GM12878 (cell line): ENCODE measurements around the gene CRIM1. TPM values are rescaled to one million over a fixed set of nuclear protein-coding genes. Genes with fewer than 3 reads are reported as not detected.

Experiments used
- ATAC-seq: fragments of 200-7000 bp; cut with Tn5 transposase; 3 replicates; pipeline ENCODE4 v1.9.1; 2020; ENCODE audit warnings: mild to moderate bottlenecking, moderate library complexity
- BruUV-seq: library from RNA; stranded (reverse); fragments of 400-500 nt; replicated peaks from 2 replicates; lab custom pipeline; 2021; lab: Mats Ljungman, UMichigan
- CTCF ChIA-PET: fragments of 300-600 bp; sonication (Branson Sonifier 250); formaldehyde crosslinking; extraction: SDS; loops from one replicate; lab custom pipeline; 2021; ENCODE audit warnings: inconsistent platforms; lab: Yijun Ruan, JAX
- POLR2A ChIA-PET: fragments of 350-600 bp; formaldehyde crosslinking; extraction: SDS; loops from one replicate; lab custom pipeline; 2021; ENCODE audit warnings: inconsistent platforms; lab: Charles Lee
- RAD21 ChIA-PET: fragments of 300-600 bp; sonication (Branson Sonifier 250); formaldehyde crosslinking; loops from one replicate; lab custom pipeline; 2023; ENCODE audit warnings: antibody characterized with exemption; ENCODE audit not compliant: unreplicated experiment; lab: Charles Lee
- SMC1A ChIA-PET: fragments of 300-600 bp; sonication (Branson Sonifier 250); formaldehyde crosslinking; loops from one replicate; lab custom pipeline; 2023; ENCODE audit not compliant: unreplicated experiment, uncharacterized antibody; lab: Charles Lee
- DNase-seq: peaks from one replicate; pipeline ENCODE4 v3.0.0-alpha.2; 2011; ENCODE audit warnings: low read depth, low spot score
- FAIRE-seq: peaks from 3 replicates; lab custom pipeline; 2011; peaks lifted over from hg19 to GRCh38; lab: Jason Lieb, UNC
- H2AFZ ChIP-seq: 2 replicates; pipeline ENCODE4 v1.6.0; 2011; ENCODE audit warnings: low read depth, low read length, control low read depth; ENCODE audit not compliant: control insufficient read depth
- H3K27ac ChIP-seq: 2 replicates; pipeline ENCODE4 v1.5.1; 2011; ENCODE audit warnings: control low read depth; ENCODE audit not compliant: control insufficient read depth, insufficient read depth
- H3K27me3 ChIP-seq, 2 experiments: replicated peaks in 1 of 2; 2 replicates each; pipeline versions ENCODE4 v1.6.0 to v1.6.1; 2011; ENCODE audit warnings: low read length in 1 of 2; ENCODE audit not compliant: control insufficient read depth in 2 of 2, insufficient read depth in 2 of 2
- H3K36me3 ChIP-seq, 2 experiments: 2 replicates each; pipeline ENCODE4 v1.5.1; 2011; ENCODE audit warnings: low read length in 1 of 2; ENCODE audit not compliant: control insufficient read depth in 2 of 2, insufficient read depth in 2 of 2
- H3K4me1 ChIP-seq: 2 replicates; pipeline ENCODE4 v1.6.1; 2011; ENCODE audit warnings: mild to moderate bottlenecking, low read length, moderate library complexity, mixed read lengths; ENCODE audit not compliant: control insufficient read depth, insufficient read depth
- H3K4me2 ChIP-seq: 2 replicates; pipeline ENCODE4 v1.6.0; 2011; ENCODE audit warnings: control low read depth; ENCODE audit not compliant: control insufficient read depth, insufficient read depth
- H3K4me3 ChIP-seq: fragments of 200-600 bp; sonication (generic); 2 replicates; pipeline ENCODE4 v1.5.1; 2016
- H3K79me2 ChIP-seq: 2 replicates; pipeline ENCODE4 v1.6.0; 2011; ENCODE audit warnings: low read length; ENCODE audit not compliant: control insufficient read depth, insufficient read depth
- H3K9ac ChIP-seq: 2 replicates; pipeline ENCODE4 v1.8.0; 2011; ENCODE audit warnings: low read length, control low read depth, mixed read lengths; ENCODE audit not compliant: control insufficient read depth, insufficient read depth
- H3K9me3 ChIP-seq: replicated peaks from 3 replicates; pipeline ENCODE4 v1.5.1; 2011; ENCODE audit warnings: mild to moderate bottlenecking, low read length; ENCODE audit not compliant: control insufficient read depth, insufficient read depth
- H4K20me1 ChIP-seq: 2 replicates; pipeline ENCODE4 v1.6.0; 2011; ENCODE audit not compliant: control insufficient read depth, insufficient read depth
- CBX3 ChIP-seq: fragments of 200-600 bp; sonication (generic); IDR thresholded peaks from 2 replicates; pipeline ENCODE4 v1.6.1; 2016; ENCODE audit warnings: low read depth, borderline replicate concordance
- SIX5 ChIP-seq: IDR thresholded peaks from 2 replicates; pipeline ENCODE4 v1.6.1; 2011; ENCODE audit warnings: mild to moderate bottlenecking, low read depth, low read length, moderate library complexity; ENCODE audit not compliant: severe bottlenecking
- SMAD1 ChIP-seq: fragments of 450-650 bp; IDR thresholded peaks from 2 replicates; pipeline ENCODE4 v1.6.1; 2018; ENCODE audit warnings: mild to moderate bottlenecking, low read depth; ENCODE audit not compliant: partially characterized antibody
- WGBS: methylation state at CpG from one replicate; pipeline ENCODE4 v1.1.6; 2016; ENCODE audit warnings: low lambda C conversion rate; ENCODE audit not compliant: insufficient replicate concordance, insufficient coverage; ENCODE audit errors: missing lambda C conversion rate; 5-methylcytosine and 5-hydroxymethylcytosine counted together
- in situ Hi-C: fragments of 300-500 bp; cut with MboI; formaldehyde crosslinking; loops from 9 replicates; pipeline ENCODE4 v1.14.3; 2018; ENCODE audit warnings: mixed read lengths
- intact Hi-C: fragments of 100-400 bp; cut with micrococcal nuclease; formaldehyde crosslinking; loops from one replicate; pipeline ENCODE4 v1.14.2; 2022; ENCODE audit not compliant: unreplicated experiment
- polyA plus RNA-seq, 11 experiments: library from polyadenylated mRNA; depleted of rRNA in 4 of 11; unstranded in 6 of 11; stranded (reverse) in 5 of 11; fragments of >200 nt; fragmentation: Nextera tagmentation in 4 of 11; fragmentation: Illumina TruSeq in 1 of 11; extraction: Ambion mirVana in 4 of 11; extraction: Trizol in 1 of 11; gene quantifications; 1 replicate in 1 of 11; 2 replicates in 10 of 11; pipeline versions ENCODE4 v1.2.1 to v1.2.3, GENCODE V29; 2011 to 2016; ENCODE audit warnings: inconsistent platforms in 2 of 11, missing spikeins in 2 of 11, low read depth in 1 of 11
- total RNA-seq, 4 experiments: library from RNA; depleted of rRNA in 3 of 4; stranded (reverse); fragments of >200 nt in 3 of 4; fragmentation: Illumina TruSeq in 1 of 4; extraction: Trizol in 1 of 4; gene quantifications; 2 replicates each; pipeline versions ENCODE4 v1.2.1 to v1.2.3, GENCODE V29; 2013 to 2021
- TF ChIP-seq, protein P1 (sequence below): IDR thresholded peaks from 2 replicates; pipeline ENCODE4 v1.6.1; 2012; ENCODE audit warnings: mild to moderate bottlenecking, low read depth, low read length
- TF ChIP-seq, protein P2 (sequence below): fragments of 450-650 bp; IDR thresholded peaks from 2 replicates; pipeline ENCODE4 v1.6.1; 2017; ENCODE audit warnings: mild to moderate bottlenecking, low read depth, inconsistent platforms; ENCODE audit not compliant: poor library complexity, severe bottlenecking
- TF ChIP-seq, protein P3 (sequence below): fragments of 450-650 bp; IDR thresholded peaks from 2 replicates; pipeline ENCODE4 v1.6.1; 2017; ENCODE audit warnings: mild to moderate bottlenecking

The CRIM1 gene
- total and polyA plus RNA-seq, 10 of the 15 experiments (the other 5 are each of a cell fraction or from before 2014, with no cell fraction given), result 0.42 to 7.4 (median 3.1) TPM

DNA sequence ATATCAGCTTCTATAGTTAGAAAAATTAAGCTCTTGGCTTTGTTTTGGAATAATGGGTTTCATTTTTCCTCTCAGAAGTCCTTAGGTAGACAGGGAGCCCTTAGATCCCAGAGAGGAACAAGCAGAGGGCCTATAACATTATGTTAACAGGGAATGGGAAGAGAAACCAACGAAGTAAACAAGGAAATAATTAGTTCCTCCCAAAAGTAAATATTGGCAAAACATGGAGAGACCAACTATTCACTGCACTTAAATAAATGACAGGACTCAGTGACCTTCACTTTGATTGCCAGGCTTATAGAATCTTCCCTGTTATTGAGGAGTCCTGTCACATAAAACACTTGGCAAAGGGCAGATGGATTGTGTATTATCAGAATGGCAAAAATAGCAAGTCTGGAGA, 5.3 kb downstream of the CRIM1 start (continued):
- TF ChIP-seq, protein P1, sequence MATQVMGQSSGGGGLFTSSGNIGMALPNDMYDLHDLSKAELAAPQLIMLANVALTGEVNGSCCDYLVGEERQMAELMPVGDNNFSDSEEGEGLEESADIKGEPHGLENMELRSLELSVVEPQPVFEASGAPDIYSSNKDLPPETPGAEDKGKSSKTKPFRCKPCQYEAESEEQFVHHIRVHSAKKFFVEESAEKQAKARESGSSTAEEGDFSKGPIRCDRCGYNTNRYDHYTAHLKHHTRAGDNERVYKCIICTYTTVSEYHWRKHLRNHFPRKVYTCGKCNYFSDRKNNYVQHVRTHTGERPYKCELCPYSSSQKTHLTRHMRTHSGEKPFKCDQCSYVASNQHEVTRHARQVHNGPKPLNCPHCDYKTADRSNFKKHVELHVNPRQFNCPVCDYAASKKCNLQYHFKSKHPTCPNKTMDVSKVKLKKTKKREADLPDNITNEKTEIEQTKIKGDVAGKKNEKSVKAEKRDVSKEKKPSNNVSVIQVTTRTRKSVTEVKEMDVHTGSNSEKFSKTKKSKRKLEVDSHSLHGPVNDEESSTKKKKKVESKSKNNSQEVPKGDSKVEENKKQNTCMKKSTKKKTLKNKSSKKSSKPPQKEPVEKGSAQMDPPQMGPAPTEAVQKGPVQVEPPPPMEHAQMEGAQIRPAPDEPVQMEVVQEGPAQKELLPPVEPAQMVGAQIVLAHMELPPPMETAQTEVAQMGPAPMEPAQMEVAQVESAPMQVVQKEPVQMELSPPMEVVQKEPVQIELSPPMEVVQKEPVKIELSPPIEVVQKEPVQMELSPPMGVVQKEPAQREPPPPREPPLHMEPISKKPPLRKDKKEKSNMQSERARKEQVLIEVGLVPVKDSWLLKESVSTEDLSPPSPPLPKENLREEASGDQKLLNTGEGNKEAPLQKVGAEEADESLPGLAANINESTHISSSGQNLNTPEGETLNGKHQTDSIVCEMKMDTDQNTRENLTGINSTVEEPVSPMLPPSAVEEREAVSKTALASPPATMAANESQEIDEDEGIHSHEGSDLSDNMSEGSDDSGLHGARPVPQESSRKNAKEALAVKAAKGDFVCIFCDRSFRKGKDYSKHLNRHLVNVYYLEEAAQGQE, result no peak
- TF ChIP-seq SMAD1 (no peak), SIX5 (no peak)
- TF ChIP-seq, all 136 proteins: peak for 0

DNA sequence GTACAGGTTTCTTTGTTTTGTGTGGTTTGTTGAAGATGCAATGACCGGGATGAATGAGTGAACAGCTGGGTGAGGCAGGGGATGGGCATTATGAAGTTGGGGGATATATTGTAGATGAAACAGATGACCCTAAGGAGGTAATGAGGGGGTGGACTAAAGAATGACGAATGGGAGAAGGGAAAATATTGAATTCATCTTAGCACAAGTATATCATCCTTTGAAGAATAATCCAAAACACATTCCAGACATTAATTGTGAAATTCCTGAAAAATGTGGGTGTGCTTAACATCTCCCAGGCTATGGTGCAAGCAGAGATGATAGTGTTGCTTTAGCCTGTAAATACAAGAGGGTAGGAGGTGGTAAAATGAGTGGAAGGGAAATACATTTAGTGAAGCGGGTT, 5.8 kb downstream of the CRIM1 start:
- Histone ChIP-seq H2AFZ (no peak overlapping the region), H3K79me2 (no peaks in the 10 kb centered on the region), H4K20me1 (no peaks in the 10 kb centered on the region), H3K4me2 (no peak overlapping the region), H3K9ac (no peak overlapping the region), H3K27me3 (peaks cover 1 to 4% of the 10 kb centered on the region in 2 experiments; a peak in 3 of 4 replicates), H3K4me1 (peaks cover 7% of the 10 kb centered on the region), H3K9me3 (no peaks in the 10 kb centered on the region), H3K27ac (no peak overlapping the region), H3K36me3 (no peaks in the 10 kb centered on the region), H3K4me3 (no peak overlapping the region)
- ChIA-PET RAD21 (no interaction called here), POLR2A (no interaction called here), SMC1A (interaction anchor here (0.7 to 1.1 kb wide), 2 partner anchors 25 to 71 kb away, joined by 3 to 4 read pairs; no protein-coding TSS in a partner anchor), CTCF (interaction anchor here (0.8 kb wide), 1 partner anchor 99 kb away, joined by 3 read pairs; no protein-coding TSS in a partner anchor)
- WGBS, result 11% methylated on average over 3 of the region's 3 CpGs
- in situ Hi-C loops, result no loop called here
- TF ChIP-seq, protein P2, sequence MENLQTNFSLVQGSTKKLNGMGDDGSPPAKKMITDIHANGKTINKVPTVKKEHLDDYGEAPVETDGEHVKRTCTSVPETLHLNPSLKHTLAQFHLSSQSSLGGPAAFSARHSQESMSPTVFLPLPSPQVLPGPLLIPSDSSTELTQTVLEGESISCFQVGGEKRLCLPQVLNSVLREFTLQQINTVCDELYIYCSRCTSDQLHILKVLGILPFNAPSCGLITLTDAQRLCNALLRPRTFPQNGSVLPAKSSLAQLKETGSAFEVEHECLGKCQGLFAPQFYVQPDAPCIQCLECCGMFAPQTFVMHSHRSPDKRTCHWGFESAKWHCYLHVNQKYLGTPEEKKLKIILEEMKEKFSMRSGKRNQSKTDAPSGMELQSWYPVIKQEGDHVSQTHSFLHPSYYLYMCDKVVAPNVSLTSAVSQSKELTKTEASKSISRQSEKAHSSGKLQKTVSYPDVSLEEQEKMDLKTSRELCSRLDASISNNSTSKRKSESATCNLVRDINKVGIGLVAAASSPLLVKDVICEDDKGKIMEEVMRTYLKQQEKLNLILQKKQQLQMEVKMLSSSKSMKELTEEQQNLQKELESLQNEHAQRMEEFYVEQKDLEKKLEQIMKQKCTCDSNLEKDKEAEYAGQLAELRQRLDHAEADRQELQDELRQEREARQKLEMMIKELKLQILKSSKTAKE, result no peak
- TF ChIP-seq CBX3, result no peak
- TF ChIP-seq, protein P3, sequence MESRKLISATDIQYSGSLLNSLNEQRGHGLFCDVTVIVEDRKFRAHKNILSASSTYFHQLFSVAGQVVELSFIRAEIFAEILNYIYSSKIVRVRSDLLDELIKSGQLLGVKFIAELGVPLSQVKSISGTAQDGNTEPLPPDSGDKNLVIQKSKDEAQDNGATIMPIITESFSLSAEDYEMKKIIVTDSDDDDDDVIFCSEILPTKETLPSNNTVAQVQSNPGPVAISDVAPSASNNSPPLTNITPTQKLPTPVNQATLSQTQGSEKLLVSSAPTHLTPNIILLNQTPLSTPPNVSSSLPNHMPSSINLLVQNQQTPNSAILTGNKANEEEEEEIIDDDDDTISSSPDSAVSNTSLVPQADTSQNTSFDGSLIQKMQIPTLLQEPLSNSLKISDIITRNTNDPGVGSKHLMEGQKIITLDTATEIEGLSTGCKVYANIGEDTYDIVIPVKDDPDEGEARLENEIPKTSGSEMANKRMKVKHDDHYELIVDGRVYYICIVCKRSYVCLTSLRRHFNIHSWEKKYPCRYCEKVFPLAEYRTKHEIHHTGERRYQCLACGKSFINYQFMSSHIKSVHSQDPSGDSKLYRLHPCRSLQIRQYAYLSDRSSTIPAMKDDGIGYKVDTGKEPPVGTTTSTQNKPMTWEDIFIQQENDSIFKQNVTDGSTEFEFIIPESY, result no peak
- DNase-seq (no peak), ATAC-seq (no peak), FAIRE-seq (no peak)
- BruUV-seq, result no TSS peak
- intact Hi-C loops, result no loop called here
